PC-9 (cell line): ENCODE data around the gene IGSF21.

Experiments used
- EZH2 ChIP-seq: fragments of 200-600 bp; sonication (generic); IDR thresholded peaks from 2 replicates; pipeline ENCODE4 v1.8.0; 2017; ENCODE audit warnings: antibody characterized with exemption, low read depth
- TF ChIP-seq, protein P1 (sequence below): fragments of 200-600 bp; sonication (generic); conservative IDR thresholded peaks from 2 replicates; pipeline ENCODE4 v1.6.1; 2017; ENCODE audit warnings: mixed run types, antibody characterized with exemption, mild to moderate bottlenecking, moderate library complexity

DNA sequence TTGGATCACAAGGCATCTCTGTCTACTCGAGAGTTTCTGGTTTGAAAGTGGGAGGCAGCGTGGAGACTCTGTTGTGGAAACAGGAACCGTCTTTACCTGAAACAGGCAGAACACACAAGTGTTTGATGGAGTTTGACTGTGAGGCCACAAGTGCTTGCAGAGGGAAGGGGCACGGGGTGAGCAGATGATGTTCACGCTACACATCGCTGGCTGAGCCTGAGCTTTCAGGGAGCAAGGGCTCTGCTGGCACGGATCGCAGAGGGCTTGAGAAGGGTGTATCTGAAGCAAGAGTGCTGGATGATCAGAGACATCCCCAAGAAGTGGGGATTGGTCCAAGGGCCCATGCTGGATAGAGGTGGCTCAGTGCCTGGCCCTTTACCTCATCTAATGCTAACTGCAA lies 59.3 kb downstream of the IGSF21 start:
- TF ChIP-seq, protein P1, sequence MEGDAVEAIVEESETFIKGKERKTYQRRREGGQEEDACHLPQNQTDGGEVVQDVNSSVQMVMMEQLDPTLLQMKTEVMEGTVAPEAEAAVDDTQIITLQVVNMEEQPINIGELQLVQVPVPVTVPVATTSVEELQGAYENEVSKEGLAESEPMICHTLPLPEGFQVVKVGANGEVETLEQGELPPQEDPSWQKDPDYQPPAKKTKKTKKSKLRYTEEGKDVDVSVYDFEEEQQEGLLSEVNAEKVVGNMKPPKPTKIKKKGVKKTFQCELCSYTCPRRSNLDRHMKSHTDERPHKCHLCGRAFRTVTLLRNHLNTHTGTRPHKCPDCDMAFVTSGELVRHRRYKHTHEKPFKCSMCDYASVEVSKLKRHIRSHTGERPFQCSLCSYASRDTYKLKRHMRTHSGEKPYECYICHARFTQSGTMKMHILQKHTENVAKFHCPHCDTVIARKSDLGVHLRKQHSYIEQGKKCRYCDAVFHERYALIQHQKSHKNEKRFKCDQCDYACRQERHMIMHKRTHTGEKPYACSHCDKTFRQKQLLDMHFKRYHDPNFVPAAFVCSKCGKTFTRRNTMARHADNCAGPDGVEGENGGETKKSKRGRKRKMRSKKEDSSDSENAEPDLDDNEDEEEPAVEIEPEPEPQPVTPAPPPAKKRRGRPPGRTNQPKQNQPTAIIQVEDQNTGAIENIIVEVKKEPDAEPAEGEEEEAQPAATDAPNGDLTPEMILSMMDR = no peak
- TF ChIP-seq EZH2 = no peak
